Right lobe of liver (tissue), 6 donors: Measurements from ENCODE around the gene SNX12. TPM values are rescaled to one million over a fixed set of nuclear protein-coding genes. Genes with fewer than 3 reads are reported as not detected.
A peak's percentile ranks its signal among the peaks of the same experiment; 100 is the strongest.

ENCODE experiments used
- ATAC-seq, 4 donors: fragments of 200-7000 bp; cut with Tn5 transposase; one replicate each; pipeline ENCODE4 v1.9.1; 2020; ENCODE audit warnings: mild to moderate bottlenecking in 4 of 4, moderate library complexity in 4 of 4
- DNase-seq, 3 donors: peaks; one replicate each; pipeline ENCODE4 v3.0.0-alpha.2; 2020
- H3K27ac ChIP-seq, 3 donors: fragments of 200-600 bp; one replicate each; pipeline ENCODE4 v1.8.0; 2022
- H3K27me3 ChIP-seq, 2 donors: fragments of 200-600 bp; one replicate each; pipeline ENCODE4 v1.8.0; 2022
- H3K36me3 ChIP-seq, 4 donors: fragments of 200-600 bp; sonication (generic) in 1 of 4; one replicate each; pipeline versions ENCODE4 v1.5.1 to v1.8.0; 2017 to 2022; ENCODE audit warnings: control low read depth in 1 of 4
- H3K4me1 ChIP-seq, 4 donors: fragments of 200-600 bp; sonication (generic) in 1 of 4; one replicate each; pipeline versions ENCODE4 v1.5.1 to v1.8.0; 2017 to 2022; ENCODE audit warnings: control low read depth in 1 of 4
- H3K4me3 ChIP-seq, 3 donors: fragments of 200-600 bp; one replicate each; pipeline ENCODE4 v1.8.0; 2022
- H3K9me3 ChIP-seq, 4 donors: fragments of 200-600 bp; sonication (generic) in 1 of 4; one replicate each; pipeline versions ENCODE4 v1.5.1 to v1.8.0; 2017 to 2022; ENCODE audit warnings: control low read depth in 1 of 4
- CTCF ChIP-seq, 4 donors: fragments of 200-600 bp in 3 of 4; fragments of 450-650 bp in 1 of 4; IDR thresholded peaks; one replicate each; pipeline versions ENCODE4 v1.5.1 to v1.8.0; 2016 to 2022; ENCODE audit warnings: antibody characterized with exemption in 4 of 4, mild to moderate bottlenecking in 2 of 4
- POLR2A ChIP-seq: fragments of 450-650 bp; IDR thresholded peaks from one replicate; pipeline ENCODE4 v1.6.1; 2017; ENCODE audit warnings: antibody characterized with exemption, mild to moderate bottlenecking
- WGBS: methylation state at CpG from one replicate; pipeline ENCODE4 v1.1.6; 2018; ENCODE audit warnings: low coverage, low lambda C conversion rate; ENCODE audit not compliant: insufficient coverage; ENCODE audit errors: missing lambda C conversion rate; 5-methylcytosine and 5-hydroxymethylcytosine counted together
- intact Hi-C, 2 donors: fragments of 100-400 bp; cut with DNase I; formaldehyde crosslinking; loops; one replicate each; pipeline versions ENCODE4 v1.11.2 to v1.14.1; 2022
- total RNA-seq, 6 experiments: library from RNA; depleted of rRNA in 2 of 6; stranded (reverse); fragments of >200 nt in 2 of 6; fragmentation: NEBNext Ultra II Directional in 3 of 6; extraction: Animal tissue kit (Norgen Biotek cat#: 25700) in 3 of 6; gene quantifications; one replicate each; pipeline versions ENCODE4 v1.1.0 to v1.2.4, GENCODE V29; 2016 to 2023
- donor health status: DM: no; HTN: yes; CAD: no.
- donor health status: DM: no; HTN: no; CAD: no.
- donor health status: DM: no; HTN: no; CAD: no.
- donor health status: DM: no; HTN: yes; CAD: no.
- donor health status: DM: no; HTN: yes; CAD: no.

The SNX12 gene
- total RNA-seq, 6 experiments from 2014 or later = 21.2 to 31.1 (median 24.1) TPM

- 17% methylated on average over 24 of the region's 46 CpGs for WGBS
- H3K4me1 ChIP-seq = no peaks in the 10 kb centered on the region
- intact Hi-C loops = no loop called here
- H3K9me3 ChIP-seq = no peaks in the 10 kb centered on the region
- TF ChIP-seq CTCF (IDR thresholded peaks at IDR 0.05) (no peak), POLR2A (no peak)
- peak overlapping the region; percentile 39 to 59 (median 54) for H3K4me3 ChIP-seq
- peak overlapping the region in 1 of 3 donors; percentile 34 for H3K27ac ChIP-seq
- peak; percentile 73 to 83 (median 78) for ATAC-seq
- H3K36me3 ChIP-seq = no peaks in the 10 kb centered on the region
- DNase-seq = peak in 1 of 3 donors; percentile 32
- no peaks in the 10 kb centered on the region for H3K27me3 ChIP-seq
Observed at GRCh38 chrX:71095981-71096759, 28.0 kb upstream of the SNX12 start.

GRCh38 chrX:71095555-71095980 is 27.4 kb upstream of the SNX12 start, which contains the start of gene FOXO4:
TSS of gene FOXO4 (plus strand) at chrX:71095851. CDS start at chrX:71096529, 678 bp downstream.
- peak within 1 kb of the TSS; percentile 39 to 59 (median 54) for H3K4me3 ChIP-seq
- intact Hi-C loops = no loop called here
- WGBS = 10% methylated on average over 28 of the region's 29 CpGs
- TF ChIP-seq POLR2A (no peak), CTCF (IDR thresholded peaks at IDR 0.05) (no peak)
- ATAC-seq (peak; percentile 94 to 97 (median 96)), DNase-seq (peak; percentile 93 to 95 (median 94))
- no peaks in the 10 kb centered on the region for H3K4me1 ChIP-seq
- H3K36me3 ChIP-seq = no peaks in the 10 kb centered on the region
- peak within 1 kb of the TSS in 1 of 3 donors; percentile 34 for H3K27ac ChIP-seq
- H3K27me3 ChIP-seq = no peaks in the 10 kb centered on the region
- H3K9me3 ChIP-seq = no peaks in the 10 kb centered on the region

GRCh38 chrX:71095033-71095432 is 26.9 kb upstream of the SNX12 start:
- ATAC-seq = no peak

GRCh38 chrX:71091263-71091662 is 23.1 kb upstream of the SNX12 start:
- Histone ChIP-seq H3K4me3 (no peak overlapping the region), H3K4me1 (no peaks in the 10 kb centered on the region), H3K36me3 (no peaks in the 10 kb centered on the region), H3K27ac (no peak overlapping the region), H3K27me3 (no peaks in the 10 kb centered on the region), H3K9me3 (no peaks in the 10 kb centered on the region)
- no peak for ATAC-seq
- no peak for TF ChIP-seq POLR2A
- no peak for TF ChIP-seq CTCF (IDR thresholded peaks at IDR 0.05)
- intact Hi-C loops = no loop called here
- no peak for DNase-seq
- WGBS = 60% methylated on average over 5 of the region's 5 CpGs

More at GRCh38 chrX:71095033-71095432, 26.9 kb upstream of the SNX12 start:
- Histone ChIP-seq H3K4me3 (peak overlapping the region in 2 of 3 donors; percentile 54 to 59), H3K27me3 (no peaks in the 10 kb centered on the region), H3K9me3 (no peaks in the 10 kb centered on the region), H3K36me3 (no peaks in the 10 kb centered on the region), H3K27ac (no peak overlapping the region), H3K4me1 (no peaks in the 10 kb centered on the region)
- TF ChIP-seq CTCF (IDR thresholded peaks at IDR 0.05) = no peak
- TF ChIP-seq POLR2A = no peak
- 24% methylated on average over 6 of the region's 6 CpGs for WGBS
- intact Hi-C loops = no loop called here
- DNase-seq = no peak
